Activated CD4-positive, alpha-beta T cell treated with anti-CD3 and anti-CD28 coated beads for 36 hours (primary cell): ENCODE results near the gene RAC2. TPM values are rescaled to one million over a fixed set of nuclear protein-coding genes. Genes with fewer than 3 reads are reported as not detected.
A peak's percentile ranks its signal among the peaks of the same experiment; 100 is the strongest.

Source experiments
- ATAC-seq: fragments of 200-7000 bp; cut with Tn5 transposase; one replicate; pipeline ENCODE4 v1.10.0; 2021; ENCODE audit warnings: mild to moderate bottlenecking, moderate library complexity
- CTCF ChIA-PET: fragments of 350-600 bp; sonication (Branson Sonifier 250); formaldehyde crosslinking; loops from one replicate; lab custom pipeline; 2021; ENCODE audit warnings: antibody characterized with exemption; lab: Charles Lee
- POLR2A ChIA-PET: fragments of 350-600 bp; sonication (Branson Sonifier 250); formaldehyde crosslinking; loops from one replicate; lab custom pipeline; 2021; ENCODE audit warnings: antibody characterized with exemption, inconsistent platforms; lab: Charles Lee
- DNase-seq: peaks from one replicate; pipeline ENCODE4 v3.0.0-alpha.2; 2020
- H3K27ac Mint-ChIP-seq: one replicate; pipeline ENCODE4 v1.8.0; 2021; ENCODE audit warnings: mixed read lengths
- H3K27me3 Mint-ChIP-seq: one replicate; pipeline ENCODE4 v1.8.0; 2021; ENCODE audit warnings: mixed read lengths
- H3K36me3 Mint-ChIP-seq: one replicate; pipeline ENCODE4 v1.8.0; 2021; ENCODE audit warnings: low read depth, mixed read lengths
- H3K4me1 Mint-ChIP-seq: one replicate; pipeline ENCODE4 v1.8.0; 2021; ENCODE audit warnings: mixed read lengths
- H3K4me3 Mint-ChIP-seq: one replicate; pipeline ENCODE4 v1.8.0; 2021; ENCODE audit warnings: mild to moderate bottlenecking, moderate library complexity, mixed read lengths
- H3K9me3 Mint-ChIP-seq: one replicate; pipeline ENCODE4 v1.8.0; 2021; ENCODE audit warnings: low read depth, mixed read lengths
- intact Hi-C, 2 experiments: fragments of 100-400 bp; cut with DNase I in 1 of 2; cut with micrococcal nuclease in 1 of 2; formaldehyde crosslinking; loops; one replicate each; pipeline versions ENCODE4 v1.14.2 to v1.15.1; 2022 to 2024; cut with DNase I, micrococcal nuclease
- total RNA-seq, 2 experiments: library from RNA; stranded (reverse); gene quantifications; one replicate each; pipeline ENCODE4 v1.2.3, GENCODE V29; 2021

RAC2 gene
- total RNA-seq, 2 experiments from 2014 or later: 692 to 930 TPM

DNA sequence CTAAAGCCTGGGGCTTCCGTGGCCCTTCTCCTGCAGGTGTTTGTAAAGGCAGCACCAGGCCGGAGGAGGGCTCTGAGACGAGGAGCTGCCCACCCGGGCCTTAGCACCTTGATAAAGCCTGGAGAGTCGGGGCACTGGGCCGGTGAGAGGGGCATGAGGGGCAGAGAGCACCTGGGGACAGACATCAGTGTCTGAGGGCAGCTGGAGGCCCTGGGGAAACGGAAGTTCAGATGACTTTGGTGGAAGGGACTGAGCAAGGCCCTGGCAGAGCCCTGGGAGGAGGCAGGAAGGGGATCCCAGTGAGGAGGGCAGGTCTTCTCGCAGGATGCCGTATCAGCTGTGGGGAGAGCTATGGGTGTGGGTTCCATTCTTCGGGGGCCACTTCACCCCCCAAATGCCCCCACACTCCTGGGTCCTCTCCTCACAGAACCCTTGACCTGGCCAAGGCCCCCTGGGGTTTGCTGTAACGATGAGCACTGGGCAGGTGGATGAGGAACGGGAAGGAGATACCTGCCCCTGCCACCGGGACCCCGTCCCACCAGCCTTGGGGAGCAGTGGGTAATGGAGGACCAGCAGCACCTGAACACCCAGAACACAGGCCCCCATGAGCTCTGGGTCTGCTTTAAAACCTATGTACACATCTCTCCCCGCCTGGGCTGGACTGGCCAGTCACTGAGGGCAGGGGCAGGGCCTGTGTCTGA is 63.4 kb downstream of the RAC2 start:
- no peaks in the 10 kb centered on the region for H3K27me3 Mint-ChIP-seq
- ATAC-seq: no peak
- no peak overlapping the region for H3K27ac Mint-ChIP-seq
- CTCF ChIA-PET: interaction anchor here (1.2 to 1.6 kb wide), 2 partner anchors 13 to 19 kb away, joined by 4 to 8 read pairs; no protein-coding TSS in a partner anchor
- peaks cover 15% of the 10 kb centered on the region for H3K4me1 Mint-ChIP-seq
- no peaks in the 10 kb centered on the region for H3K9me3 Mint-ChIP-seq
- H3K4me3 Mint-ChIP-seq: no peak overlapping the region
- intact Hi-C loops: no loop called here
- POLR2A ChIA-PET: interaction anchor here (0.6 kb wide), 2 partner anchors 136 to 273 kb away, joined by 4 to 5 read pairs; no protein-coding TSS in a partner anchor
- H3K36me3 Mint-ChIP-seq: no peaks in the 10 kb centered on the region
- no peak for DNase-seq

DNA sequence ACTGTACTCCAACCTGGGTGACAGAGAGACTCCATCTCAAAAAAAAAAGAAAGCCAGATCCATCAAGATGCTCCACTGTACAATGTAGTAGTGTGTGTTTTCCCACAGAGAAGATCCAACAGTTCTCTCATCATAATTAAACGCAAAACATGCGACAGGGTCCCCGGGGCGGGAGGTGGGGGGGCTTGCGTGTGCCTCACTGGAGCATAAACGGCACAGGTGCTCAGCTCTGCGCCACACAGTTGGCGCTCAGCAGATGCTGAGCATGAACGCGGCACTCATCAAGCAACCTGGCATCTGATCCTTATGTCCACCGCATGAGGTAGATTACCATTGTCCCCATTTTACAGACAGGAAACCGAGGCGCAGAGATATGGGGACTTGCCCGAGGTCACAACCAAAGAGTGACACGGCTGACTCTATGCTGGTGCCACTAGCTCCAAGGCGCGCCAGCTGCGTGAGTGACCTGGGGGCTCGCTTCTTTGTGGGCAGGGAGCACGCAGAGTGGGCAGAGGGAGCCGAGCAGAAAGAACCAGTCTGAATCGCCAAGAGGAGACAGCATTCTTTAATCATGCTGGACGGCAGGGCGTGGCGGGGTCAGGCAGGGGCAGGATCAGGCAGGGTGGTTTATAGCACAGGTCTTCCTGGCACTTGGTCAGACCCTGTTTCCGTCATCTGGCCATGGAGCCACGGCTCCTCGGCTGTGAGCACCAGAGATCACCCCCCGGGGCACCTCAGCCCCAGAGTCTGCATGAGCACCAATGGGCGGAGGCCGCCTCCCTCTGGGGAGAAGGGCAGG is 64.2 kb downstream of the RAC2 start:
- CTCF ChIA-PET: interaction anchor here (1.6 kb wide), 1 partner anchor 12 kb away, joined by 8 read pairs; no protein-coding TSS in a partner anchor
- H3K36me3 Mint-ChIP-seq: no peaks in the 10 kb centered on the region
- H3K4me1 Mint-ChIP-seq: peaks cover 15% of the 10 kb centered on the region
- intact Hi-C loops: no loop called here
- DNase-seq (no peak), ATAC-seq (no peak)
- H3K9me3 Mint-ChIP-seq: no peaks in the 10 kb centered on the region
- H3K4me3 Mint-ChIP-seq: no peak overlapping the region
- H3K27me3 Mint-ChIP-seq: no peaks in the 10 kb centered on the region
- H3K27ac Mint-ChIP-seq: no peak overlapping the region
- POLR2A ChIA-PET: interaction anchor here (0.6 kb wide), 2 partner anchors 135 to 274 kb away, joined by 4 to 5 read pairs; no protein-coding TSS in a partner anchor

DNA sequence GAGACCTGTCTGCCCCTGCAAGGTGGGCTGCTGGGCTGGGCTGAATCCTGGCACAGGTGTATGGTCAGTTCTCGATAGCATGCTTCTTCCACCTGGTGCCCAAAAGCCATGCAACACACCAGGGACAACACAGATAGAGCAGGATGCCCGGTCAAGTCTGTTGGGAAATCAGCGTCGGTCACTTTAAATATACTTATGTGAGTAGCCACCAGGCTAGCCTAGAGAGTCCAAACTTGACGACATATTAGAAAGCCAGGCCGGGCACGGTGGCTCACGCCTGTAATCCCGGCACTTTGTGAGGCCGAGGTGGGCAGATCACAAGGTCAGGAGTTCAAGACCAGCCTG is 65.0 kb downstream of the RAC2 start:
- H3K27ac Mint-ChIP-seq: no peak overlapping the region
- ChIA-PET POLR2A (no interaction called here), CTCF (no interaction called here)
- intact Hi-C loops: no loop called here
- no peak overlapping the region for H3K4me3 Mint-ChIP-seq
- no peak for ATAC-seq
- H3K27me3 Mint-ChIP-seq: no peaks in the 10 kb centered on the region
- H3K36me3 Mint-ChIP-seq: no peaks in the 10 kb centered on the region
- H3K4me1 Mint-ChIP-seq: peaks cover 15% of the 10 kb centered on the region
- no peak for DNase-seq
- H3K9me3 Mint-ChIP-seq: no peaks in the 10 kb centered on the region

DNA sequence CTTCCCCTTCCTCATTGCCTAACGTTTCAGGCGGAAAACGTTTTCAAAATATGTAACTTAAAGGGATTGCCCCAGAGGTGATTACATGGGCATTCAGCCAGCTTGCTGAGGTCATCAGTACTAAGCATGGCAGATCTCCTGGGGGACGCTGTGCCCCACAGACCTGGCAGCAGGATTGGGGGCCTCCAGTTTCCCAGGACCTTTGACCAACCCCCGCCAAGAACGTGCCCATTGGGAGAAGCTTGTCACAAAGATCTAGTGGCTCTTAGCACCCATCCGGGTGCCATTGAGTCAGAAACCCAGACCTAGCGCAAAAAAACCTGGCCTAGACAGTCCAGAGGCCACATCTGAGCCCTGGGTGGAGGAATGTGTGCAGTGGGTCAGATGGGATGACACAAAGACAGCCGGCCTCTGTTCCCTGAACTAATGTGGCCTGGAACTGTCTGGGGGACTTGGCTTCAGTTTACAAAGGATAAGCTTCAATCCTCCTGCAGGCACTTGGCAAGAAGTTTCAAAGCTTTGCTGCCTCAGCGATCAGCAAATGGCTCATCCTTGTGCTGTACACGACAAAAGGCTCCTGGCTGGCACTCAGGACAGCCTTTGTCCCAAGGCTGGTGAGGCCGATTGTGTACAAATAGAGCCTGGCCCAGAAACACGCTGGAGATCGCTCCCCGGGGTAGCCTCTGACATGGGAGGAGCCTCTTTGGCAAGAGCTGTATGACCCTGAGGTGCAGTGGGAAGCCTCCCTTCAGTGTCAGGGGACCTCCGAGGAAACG is 65.5 kb downstream of the RAC2 start:
- H3K9me3 Mint-ChIP-seq: no peaks in the 10 kb centered on the region
- DNase-seq: no peak
- peaks cover 13% of the 10 kb centered on the region for H3K4me1 Mint-ChIP-seq
- intact Hi-C loops: no loop called here
- ChIA-PET POLR2A (no interaction called here), CTCF (interaction anchor here (0.9 to 1.1 kb wide), 2 partner anchors 21 to 174 kb away, joined by 4 read pairs; no protein-coding TSS in a partner anchor)
- no peak for ATAC-seq
- no peak overlapping the region for H3K4me3 Mint-ChIP-seq
- no peaks in the 10 kb centered on the region for H3K36me3 Mint-ChIP-seq
- no peak overlapping the region for H3K27ac Mint-ChIP-seq
- no peaks in the 10 kb centered on the region for H3K27me3 Mint-ChIP-seq

DNA sequence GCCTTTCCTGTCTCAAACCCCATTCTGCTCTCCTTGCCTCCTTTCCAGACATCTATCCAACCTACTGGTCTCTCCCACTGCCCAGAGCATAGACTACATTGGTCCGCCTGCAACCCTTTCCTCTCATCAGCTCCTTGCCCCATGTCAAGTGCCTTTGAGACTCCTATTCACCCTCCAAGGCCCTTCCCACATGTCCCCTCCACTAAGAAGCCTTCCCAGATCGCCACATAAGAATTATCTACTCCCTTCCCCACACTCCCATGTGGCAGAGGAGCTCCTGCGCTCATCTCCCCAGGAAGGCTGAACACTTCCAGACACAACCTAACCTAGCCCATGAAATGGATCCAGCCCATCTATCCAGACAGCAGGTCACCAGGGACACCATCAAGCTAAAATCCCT is 66.3 kb downstream of the RAC2 start:
- DNase-seq (no peak), ATAC-seq (no peak)
- Mint-ChIP-seq H3K4me1 (peaks cover 12% of the 10 kb centered on the region), H3K27ac (no peak overlapping the region), H3K27me3 (no peaks in the 10 kb centered on the region), H3K4me3 (no peak overlapping the region), H3K36me3 (no peaks in the 10 kb centered on the region), H3K9me3 (no peaks in the 10 kb centered on the region)
- intact Hi-C loops: no loop called here
- CTCF ChIA-PET: interaction anchor here (0.9 to 1.1 kb wide), 2 partner anchors 22 to 173 kb away, joined by 4 read pairs; no protein-coding TSS in a partner anchor
- POLR2A ChIA-PET: no interaction called here

DNA sequence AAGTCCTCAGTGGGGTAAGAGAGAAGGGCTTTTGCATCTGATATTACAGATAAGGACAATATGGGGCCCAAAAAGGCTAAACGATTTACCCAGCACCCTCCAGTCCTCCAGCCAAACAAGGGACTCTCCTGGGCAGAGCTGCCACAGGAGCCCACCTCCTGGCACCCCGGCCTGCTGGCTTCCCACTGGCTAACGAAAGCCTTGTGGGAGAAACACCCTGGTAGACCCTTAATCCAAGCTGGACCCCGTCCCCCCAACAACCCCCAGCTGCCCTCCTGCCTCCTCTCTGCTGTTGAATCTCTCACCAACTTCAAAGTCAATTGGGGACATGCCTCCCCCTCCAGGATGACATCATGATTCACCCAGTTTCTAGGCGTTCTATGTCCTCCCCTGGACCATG is 66.8 kb downstream of the RAC2 start:
- POLR2A ChIA-PET: no interaction called here
- H3K27me3 Mint-ChIP-seq: no peaks in the 10 kb centered on the region
- no peak for DNase-seq
- CTCF ChIA-PET: interaction anchor here (1.0 to 1.1 kb wide), 2 partner anchors 15 to 22 kb away, joined by 3 to 4 read pairs; no protein-coding TSS in a partner anchor
- H3K36me3 Mint-ChIP-seq: no peaks in the 10 kb centered on the region
- intact Hi-C loops: no loop called here
- peaks cover 12% of the 10 kb centered on the region for H3K4me1 Mint-ChIP-seq
- no peak overlapping the region for H3K27ac Mint-ChIP-seq
- no peak for ATAC-seq
- no peaks in the 10 kb centered on the region for H3K9me3 Mint-ChIP-seq
- H3K4me3 Mint-ChIP-seq: no peak overlapping the region

DNA sequence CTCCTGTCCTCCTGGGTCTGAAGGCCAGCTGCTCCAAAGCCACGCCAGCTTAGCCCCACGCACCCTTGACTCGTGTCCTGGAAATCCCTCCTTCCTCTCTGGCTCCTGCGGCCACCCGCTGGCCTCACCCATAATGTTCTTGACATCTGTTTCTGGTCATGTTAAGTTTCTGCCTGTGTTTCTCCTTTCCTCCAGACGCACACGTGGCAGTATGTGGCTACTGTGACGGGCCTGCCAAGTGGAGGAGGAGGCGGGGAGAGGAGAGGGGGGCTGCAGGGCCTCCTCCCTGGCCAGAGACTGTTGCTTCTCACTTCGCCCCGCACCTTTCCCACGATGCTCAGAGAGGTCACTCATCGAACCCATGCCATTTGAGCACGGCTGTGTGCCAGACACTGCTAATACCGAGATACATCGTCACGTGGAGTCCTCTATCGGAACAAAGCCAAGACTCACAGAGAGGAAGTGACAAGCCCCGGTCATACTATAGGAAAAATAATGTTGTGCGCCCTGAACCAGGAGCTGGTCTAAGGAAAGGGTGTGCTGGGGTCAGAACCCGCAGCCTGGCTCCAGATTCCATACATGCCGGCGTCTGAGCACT is 67.5 kb downstream of the RAC2 start:
- Mint-ChIP-seq H3K27me3 (no peaks in the 10 kb centered on the region), H3K36me3 (no peaks in the 10 kb centered on the region), H3K27ac (no peak overlapping the region), H3K4me3 (no peak overlapping the region), H3K9me3 (no peaks in the 10 kb centered on the region), H3K4me1 (peaks cover 12% of the 10 kb centered on the region)
- ChIA-PET POLR2A (no interaction called here), CTCF (interaction anchor here (0.5 to 1.0 kb wide), 3 partner anchors 14 to 131 kb away, joined by 3 read pairs; no protein-coding TSS in a partner anchor)
- intact Hi-C loops: no loop called here
- DNase-seq (peak; percentile 17), ATAC-seq (peak; percentile 78)

DNA sequence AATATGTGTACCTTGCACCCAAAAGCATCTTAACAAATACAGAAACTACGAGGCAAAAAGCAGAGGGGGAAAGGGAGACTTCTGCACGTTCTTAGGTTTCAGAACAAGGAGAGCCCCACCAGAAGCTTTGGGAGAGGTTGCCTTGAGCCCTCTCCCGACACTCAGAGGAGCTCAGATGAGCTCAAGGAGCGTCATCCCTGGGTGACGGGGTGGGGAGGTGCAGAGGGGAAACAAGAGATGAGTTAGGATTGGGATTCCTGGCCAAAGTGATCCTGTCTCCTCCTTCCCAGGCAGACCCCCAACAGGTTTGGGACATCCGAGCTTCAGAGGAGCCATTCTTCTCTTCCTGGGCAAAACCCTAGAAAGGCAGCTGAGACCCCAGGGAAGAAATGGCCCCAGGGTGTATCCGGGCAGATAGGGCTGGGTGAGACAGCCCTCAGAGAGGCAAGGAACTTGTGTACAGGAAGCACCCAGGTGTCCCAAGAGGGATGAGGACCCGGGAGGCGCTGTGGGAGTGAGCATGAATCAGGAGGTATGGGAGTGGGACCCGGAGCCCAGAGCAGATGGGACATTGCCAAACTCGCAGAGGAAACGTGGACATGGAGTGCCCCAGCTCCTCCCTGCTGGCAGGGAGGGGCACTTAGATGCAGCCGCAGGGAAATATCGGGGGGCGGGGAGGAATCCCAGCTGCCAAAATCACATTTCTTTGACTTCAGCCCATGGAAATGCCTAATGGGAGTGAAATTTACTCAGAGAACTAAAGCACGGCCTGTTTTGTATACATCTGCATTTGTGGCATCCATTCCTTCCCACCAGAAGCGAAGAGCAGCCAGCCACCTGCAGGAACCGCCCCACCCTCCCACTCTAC is 68.4 kb downstream of the RAC2 start:
- intact Hi-C loops: no loop called here
- DNase-seq (no peak), ATAC-seq (no peak)
- H3K36me3 Mint-ChIP-seq: no peaks in the 10 kb centered on the region
- H3K9me3 Mint-ChIP-seq: no peaks in the 10 kb centered on the region
- H3K4me3 Mint-ChIP-seq: no peak overlapping the region
- no peak overlapping the region for H3K27ac Mint-ChIP-seq
- ChIA-PET CTCF (interaction anchor here (0.5 to 1.0 kb wide), 4 partner anchors 15 to 284 kb away, joined by 3 to 4 read pairs (median 3); no protein-coding TSS in a partner anchor), POLR2A (interaction anchor here (0.6 kb wide), 1 partner anchor 54 kb away, joined by 3 read pairs; no protein-coding TSS in a partner anchor)
- peaks cover 12% of the 10 kb centered on the region for H3K4me1 Mint-ChIP-seq
- H3K27me3 Mint-ChIP-seq: no peaks in the 10 kb centered on the region
